Measurements from ENCODE around the gene DNM1L. TPM values are rescaled to one million over a fixed set of nuclear protein-coding genes. Genes with fewer than 3 reads are reported as not detected.

The DNM1L gene
- total and polyA plus RNA-seq, 9 of the 15 experiments (the other 6 are each of a cell fraction or from before 2014, with no cell fraction given), result 24.1 to 82.8 (median 61.5) TPM

- TF ChIP-seq SNRNP70 (optimal IDR thresholded peaks at IDR 0.05; ENCODE audit: low read depth, low read length) (no peak), ZNF561 (CRISPR knock-in tag; conservative IDR thresholded peaks at IDR 0.05) (no peak), PHB2 (IDR thresholded peaks at IDR 0.05; ENCODE audit: low read depth) (no peak), CBX3 (IDR thresholded peaks at IDR 0.05; ENCODE audit: borderline replicate concordance in 1 of 2, low read length in 2 of 2) (no peak), ZBTB43 (CRISPR knock-in tag; IDR thresholded peaks at IDR 0.05) (no peak), ZC3H11A (IDR thresholded peaks at IDR 0.05; ENCODE audit: low read depth, low read length) (no peak), HMG20A (CRISPR knock-in tag; conservative IDR thresholded peaks at IDR 0.05) (no peak), ERF (CRISPR knock-in tag; IDR thresholded peaks at IDR 0.05) (no peak), ZFP91 (CRISPR knock-in tag; IDR thresholded peaks at IDR 0.05) (no peak), ZNF431 (CRISPR knock-in tag; IDR thresholded peaks at IDR 0.05) (no peak), HMGXB4 (CRISPR knock-in tag; IDR thresholded peaks at IDR 0.05) (no peak)
- TF ChIP-seq, protein P1, sequence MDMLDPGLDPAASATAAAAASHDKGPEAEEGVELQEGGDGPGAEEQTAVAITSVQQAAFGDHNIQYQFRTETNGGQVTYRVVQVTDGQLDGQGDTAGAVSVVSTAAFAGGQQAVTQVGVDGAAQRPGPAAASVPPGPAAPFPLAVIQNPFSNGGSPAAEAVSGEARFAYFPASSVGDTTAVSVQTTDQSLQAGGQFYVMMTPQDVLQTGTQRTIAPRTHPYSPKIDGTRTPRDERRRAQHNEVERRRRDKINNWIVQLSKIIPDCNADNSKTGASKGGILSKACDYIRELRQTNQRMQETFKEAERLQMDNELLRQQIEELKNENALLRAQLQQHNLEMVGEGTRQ (CRISPR knock-in tag; IDR thresholded peaks at IDR 0.05), result no peak
- TF ChIP-seq, protein P2, sequence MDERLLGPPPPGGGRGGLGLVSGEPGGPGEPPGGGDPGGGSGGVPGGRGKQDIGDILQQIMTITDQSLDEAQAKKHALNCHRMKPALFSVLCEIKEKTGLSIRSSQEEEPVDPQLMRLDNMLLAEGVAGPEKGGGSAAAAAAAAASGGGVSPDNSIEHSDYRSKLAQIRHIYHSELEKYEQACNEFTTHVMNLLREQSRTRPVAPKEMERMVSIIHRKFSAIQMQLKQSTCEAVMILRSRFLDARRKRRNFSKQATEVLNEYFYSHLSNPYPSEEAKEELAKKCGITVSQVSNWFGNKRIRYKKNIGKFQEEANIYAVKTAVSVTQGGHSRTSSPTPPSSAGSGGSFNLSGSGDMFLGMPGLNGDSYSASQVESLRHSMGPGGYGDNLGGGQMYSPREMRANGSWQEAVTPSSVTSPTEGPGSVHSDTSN (CRISPR knock-in tag; IDR thresholded peaks at IDR 0.05; ENCODE audit: low read depth), result no peak
- TF ChIP-seq, protein P2 (tag; conservative IDR thresholded peaks at IDR 0.05; ENCODE audit: low read depth), result no peak
- TF ChIP-seq, protein P3, sequence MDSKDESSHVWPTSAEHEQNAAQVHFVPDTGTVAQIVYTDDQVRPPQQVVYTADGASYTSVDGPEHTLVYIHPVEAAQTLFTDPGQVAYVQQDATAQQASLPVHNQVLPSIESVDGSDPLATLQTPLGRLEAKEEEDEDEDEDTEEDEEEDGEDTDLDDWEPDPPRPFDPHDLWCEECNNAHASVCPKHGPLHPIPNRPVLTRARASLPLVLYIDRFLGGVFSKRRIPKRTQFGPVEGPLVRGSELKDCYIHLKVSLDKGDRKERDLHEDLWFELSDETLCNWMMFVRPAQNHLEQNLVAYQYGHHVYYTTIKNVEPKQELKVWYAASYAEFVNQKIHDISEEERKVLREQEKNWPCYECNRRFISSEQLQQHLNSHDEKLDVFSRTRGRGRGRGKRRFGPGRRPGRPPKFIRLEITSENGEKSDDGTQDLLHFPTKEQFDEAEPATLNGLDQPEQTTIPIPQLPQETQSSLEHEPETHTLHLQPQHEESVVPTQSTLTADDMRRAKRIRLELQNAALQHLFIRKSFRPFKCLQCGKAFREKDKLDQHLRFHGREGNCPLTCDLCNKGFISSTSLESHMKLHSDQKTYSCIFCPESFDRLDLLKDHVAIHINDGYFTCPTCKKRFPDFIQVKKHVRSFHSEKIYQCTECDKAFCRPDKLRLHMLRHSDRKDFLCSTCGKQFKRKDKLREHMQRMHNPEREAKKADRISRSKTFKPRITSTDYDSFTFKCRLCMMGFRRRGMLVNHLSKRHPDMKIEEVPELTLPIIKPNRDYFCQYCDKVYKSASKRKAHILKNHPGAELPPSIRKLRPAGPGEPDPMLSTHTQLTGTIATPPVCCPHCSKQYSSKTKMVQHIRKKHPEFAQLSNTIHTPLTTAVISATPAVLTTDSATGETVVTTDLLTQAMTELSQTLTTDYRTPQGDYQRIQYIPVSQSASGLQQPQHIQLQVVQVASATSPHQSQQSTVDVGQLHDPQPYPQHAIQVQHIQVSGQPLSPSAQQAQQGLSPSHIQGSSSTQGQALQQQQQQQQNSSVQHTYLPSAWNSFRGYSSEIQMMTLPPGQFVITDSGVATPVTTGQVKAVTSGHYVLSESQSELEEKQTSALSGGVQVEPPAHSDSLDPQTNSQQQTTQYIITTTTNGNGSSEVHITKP (IDR thresholded peaks at IDR 0.05; ENCODE audit: partially characterized antibody), result no peak
Measured at GRCh38 chr12:32755654-32756475, 76.8 kb downstream of the DNM1L start, which contains the start of gene YARS2 (continued).
